Thyroid gland (tissue), 4 donors: ENCODE data around the gene ANKRD49. TPM values are rescaled to one million over a fixed set of nuclear protein-coding genes. Genes with fewer than 3 reads are reported as not detected.

Experiments
- DNase-seq, 2 donors: peaks; one replicate each; pipeline ENCODE4 v3.0.0-alpha.2; 2019
- H3K27ac ChIP-seq, 3 donors: fragments of 200-600 bp; sonication (generic); 1 replicate in 2 of 3; 2 replicates in 1 of 3; pipeline ENCODE4 v1.5.1; 2016 to 2019; ENCODE audit warnings: mild to moderate bottlenecking in 1 of 3, moderate library complexity in 1 of 3
- H3K27me3 ChIP-seq: fragments of 200-600 bp; sonication (generic); one replicate; pipeline ENCODE4 v1.5.1; 2019
- H3K36me3 ChIP-seq, 2 donors: fragments of 200-600 bp; sonication (generic); one replicate each; pipeline ENCODE4 v1.5.1; 2016 to 2019
- H3K4me1 ChIP-seq, 2 donors: fragments of 200-600 bp; sonication (generic); one replicate each; pipeline ENCODE4 v1.5.1; 2017 to 2019
- H3K4me3 ChIP-seq, 3 donors: fragments of 200-600 bp; sonication (generic); replicated peaks in 1 of 3; 1 replicate in 2 of 3; 2 replicates in 1 of 3; pipeline ENCODE4 v1.5.1; 2016; ENCODE audit warnings: mild to moderate bottlenecking in 1 of 3
- H3K9me3 ChIP-seq: fragments of 200-600 bp; sonication (generic); one replicate; pipeline ENCODE4 v1.5.1; 2017
- POLR2A ChIP-seq, 2 donors: fragments of 450-650 bp; IDR thresholded peaks; one replicate each; pipeline ENCODE4 v1.6.1; 2017; ENCODE audit warnings: antibody characterized with exemption in 2 of 2, mild to moderate bottlenecking in 2 of 2, moderate library complexity in 1 of 2
- WGBS, 2 donors: methylation state at CpG; one replicate each; pipeline ENCODE4 v1.1.5; 2017; 5-methylcytosine and 5-hydroxymethylcytosine counted together
- intact Hi-C: fragments of 100-400 bp; cut with DNase I; formaldehyde crosslinking; loops from one replicate; pipeline ENCODE4 v1.15.1; 2023
- total RNA-seq, 4 donors: library from RNA; depleted of rRNA; stranded (reverse); fragments of >200 nt; gene quantifications; one replicate each; pipeline ENCODE4 v1.2.3, GENCODE V29; 2016
- TF ChIP-seq, protein P1 (sequence below), 6 experiments: fragments of 200-600 bp in 3 of 6; fragments of 450-650 bp in 3 of 6; sonication (generic) in 3 of 6; IDR thresholded peaks; one replicate each; pipeline ENCODE4 v1.5.1; 2016 to 2019; ENCODE audit warnings: antibody characterized with exemption in 6 of 6, mild to moderate bottlenecking in 2 of 6, inconsistent platforms in 1 of 6, moderate library complexity in 1 of 6

The ANKRD49 gene, protein sequence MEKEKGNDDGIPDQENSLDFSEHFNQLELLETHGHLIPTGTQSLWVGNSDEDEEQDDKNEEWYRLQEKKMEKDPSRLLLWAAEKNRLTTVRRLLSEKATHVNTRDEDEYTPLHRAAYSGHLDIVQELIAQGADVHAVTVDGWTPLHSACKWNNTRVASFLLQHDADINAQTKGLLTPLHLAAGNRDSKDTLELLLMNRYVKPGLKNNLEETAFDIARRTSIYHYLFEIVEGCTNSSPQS
- 10 to 100 TPM; 29.8 to 61.4 (median 32.2) TPM for total RNA-seq

DNA sequence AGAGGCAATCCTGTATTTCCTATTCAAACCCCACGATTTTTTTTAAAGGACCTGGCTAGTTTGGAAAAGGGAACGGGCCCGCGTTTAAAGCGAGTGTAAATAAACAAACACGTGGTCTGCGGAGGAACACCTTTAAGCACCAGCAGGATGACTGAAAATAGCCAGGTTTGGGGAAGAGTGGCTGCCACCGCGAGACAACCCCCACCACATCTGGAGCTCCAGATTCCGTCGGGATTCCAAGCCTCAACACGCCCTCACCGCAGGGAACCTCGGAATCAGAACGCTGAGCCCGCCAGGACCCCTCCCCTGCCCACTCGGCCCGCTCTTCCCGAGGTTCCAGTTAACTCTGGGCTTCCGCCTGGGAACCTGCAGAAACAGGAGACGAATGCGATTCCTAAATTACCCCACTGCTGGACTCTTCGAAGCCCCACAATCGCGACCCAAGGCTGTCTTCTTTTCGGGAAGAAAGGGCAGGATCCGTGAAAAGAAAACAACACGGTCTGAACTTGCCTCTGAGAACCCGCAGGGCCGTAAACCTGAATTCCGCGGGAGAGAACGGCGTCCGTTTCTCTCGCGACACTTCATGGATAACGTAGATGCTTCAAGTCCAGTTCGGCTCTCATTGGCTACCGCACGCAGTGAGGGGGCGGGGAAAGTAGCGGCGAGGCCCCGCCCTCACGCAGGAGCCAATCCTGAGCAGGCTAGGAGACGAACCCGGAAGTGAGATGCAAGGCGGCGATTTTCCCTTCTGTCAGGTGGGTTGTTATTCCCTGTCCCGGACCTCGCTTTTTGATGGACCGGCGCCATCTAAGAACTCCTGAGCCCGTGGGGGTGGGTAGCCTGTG is at the start of gene ANKRD49, which contains the start of gene MRE11:
Gene ANKRD49 (plus strand): TSS at position 704 of the 845 bp plus-strand sequence. CDS start 2,710 bp downstream, outside the sequence.
Gene MRE11 (minus strand): TSS at position 564 of the 845 bp plus-strand sequence. CDS start 1,043 bp downstream, outside the sequence.
- TF ChIP-seq, protein P1, sequence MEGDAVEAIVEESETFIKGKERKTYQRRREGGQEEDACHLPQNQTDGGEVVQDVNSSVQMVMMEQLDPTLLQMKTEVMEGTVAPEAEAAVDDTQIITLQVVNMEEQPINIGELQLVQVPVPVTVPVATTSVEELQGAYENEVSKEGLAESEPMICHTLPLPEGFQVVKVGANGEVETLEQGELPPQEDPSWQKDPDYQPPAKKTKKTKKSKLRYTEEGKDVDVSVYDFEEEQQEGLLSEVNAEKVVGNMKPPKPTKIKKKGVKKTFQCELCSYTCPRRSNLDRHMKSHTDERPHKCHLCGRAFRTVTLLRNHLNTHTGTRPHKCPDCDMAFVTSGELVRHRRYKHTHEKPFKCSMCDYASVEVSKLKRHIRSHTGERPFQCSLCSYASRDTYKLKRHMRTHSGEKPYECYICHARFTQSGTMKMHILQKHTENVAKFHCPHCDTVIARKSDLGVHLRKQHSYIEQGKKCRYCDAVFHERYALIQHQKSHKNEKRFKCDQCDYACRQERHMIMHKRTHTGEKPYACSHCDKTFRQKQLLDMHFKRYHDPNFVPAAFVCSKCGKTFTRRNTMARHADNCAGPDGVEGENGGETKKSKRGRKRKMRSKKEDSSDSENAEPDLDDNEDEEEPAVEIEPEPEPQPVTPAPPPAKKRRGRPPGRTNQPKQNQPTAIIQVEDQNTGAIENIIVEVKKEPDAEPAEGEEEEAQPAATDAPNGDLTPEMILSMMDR (IDR thresholded peaks at IDR 0.05): peak in 1 of 6 experiments; percentile 5
- TF ChIP-seq POLR2A (IDR thresholded peaks at IDR 0.05): peak in 1 of 2 donors; percentile 68
- H3K4me3 ChIP-seq: peak within 1 kb of the TSS; percentile 77 to 98 (median 87)
- H3K9me3 ChIP-seq: no peaks in the 10 kb centered on the region
- H3K4me1 ChIP-seq: peaks cover 10 to 15% of the 10 kb centered on the region in 2 donors
- intact Hi-C loops: no loop called here
- peak within 1 kb of the TSS; percentile 79 to 87 (median 84) for H3K27ac ChIP-seq
- WGBS, 2 donors: 0 to 1% methylated on average over 46 to 47 of the region's 55 CpGs
- peak; percentile 98 for DNase-seq
- peaks cover 16 to 19% of the 10 kb centered on the region in 2 donors for H3K36me3 ChIP-seq
- no peaks in the 10 kb centered on the region for H3K27me3 ChIP-seq

DNA sequence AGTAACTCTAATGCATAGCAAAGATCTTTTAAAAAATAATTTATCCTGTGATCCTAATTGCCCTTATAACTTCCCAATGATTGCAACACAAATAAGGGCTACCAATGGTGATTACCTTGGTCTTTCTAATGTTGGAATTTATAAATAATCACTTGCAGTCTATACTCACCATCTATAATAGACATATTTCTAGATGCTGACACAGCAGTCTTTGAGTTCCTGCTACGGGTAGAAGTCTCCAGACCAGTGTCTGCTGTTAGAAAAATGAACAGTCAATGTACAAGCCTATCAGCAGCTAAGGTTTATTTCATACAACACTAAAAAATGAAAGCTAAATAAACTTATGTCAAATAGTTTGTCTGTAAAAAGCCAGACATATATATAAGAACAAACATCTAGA is 48.1 kb upstream of the ANKRD49 start:
- Histone ChIP-seq H3K27ac (no peak overlapping the region), H3K27me3 (no peaks in the 10 kb centered on the region), H3K4me1 (peaks cover 2 to 3% of the 10 kb centered on the region in 2 donors), H3K9me3 (no peaks in the 10 kb centered on the region), H3K36me3 (peaks cover 0 to 8% of the 10 kb centered on the region in 2 donors), H3K4me3 (no peak overlapping the region)
- TF ChIP-seq, protein P1 (IDR thresholded peaks at IDR 0.05): no peak
- TF ChIP-seq POLR2A (IDR thresholded peaks at IDR 0.05): no peak
- intact Hi-C loops: no loop called here
- 86 to 94% methylated on average over 1 of the region's 1 CpG for WGBS, 2 donors
- no peak for DNase-seq

DNA sequence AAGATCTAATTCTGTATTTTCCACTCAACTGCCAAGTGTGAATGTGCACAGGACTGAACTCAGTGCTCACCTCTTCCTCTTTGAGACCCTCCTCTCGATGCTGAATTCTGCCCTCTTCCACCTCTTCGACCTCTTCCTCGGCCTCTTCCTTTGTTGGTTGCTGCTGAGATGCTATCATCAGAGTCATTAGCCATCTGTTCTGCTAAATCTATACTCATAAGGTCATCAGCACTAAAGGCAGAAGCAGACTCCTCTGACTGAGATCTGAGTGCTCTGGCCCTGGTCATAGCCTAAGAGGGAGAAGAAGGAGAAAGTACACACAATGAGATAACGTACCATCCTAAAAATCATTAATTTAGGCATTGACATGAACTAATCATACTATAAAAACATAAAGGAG is 46.6 kb upstream of the ANKRD49 start:
- no peaks in the 10 kb centered on the region for H3K4me1 ChIP-seq
- H3K27ac ChIP-seq: no peak overlapping the region
- TF ChIP-seq, protein P1 (IDR thresholded peaks at IDR 0.05): no peak
- no peak for TF ChIP-seq POLR2A (IDR thresholded peaks at IDR 0.05)
- no peaks in the 10 kb centered on the region for H3K27me3 ChIP-seq
- peaks cover 0 to 8% of the 10 kb centered on the region in 2 donors for H3K36me3 ChIP-seq
- no peak for DNase-seq
- H3K4me3 ChIP-seq: no peak overlapping the region
- no peaks in the 10 kb centered on the region for H3K9me3 ChIP-seq
- 92 to 93% methylated on average over 4 of the region's 4 CpGs for WGBS, 2 donors
- intact Hi-C loops: no loop called here

DNA sequence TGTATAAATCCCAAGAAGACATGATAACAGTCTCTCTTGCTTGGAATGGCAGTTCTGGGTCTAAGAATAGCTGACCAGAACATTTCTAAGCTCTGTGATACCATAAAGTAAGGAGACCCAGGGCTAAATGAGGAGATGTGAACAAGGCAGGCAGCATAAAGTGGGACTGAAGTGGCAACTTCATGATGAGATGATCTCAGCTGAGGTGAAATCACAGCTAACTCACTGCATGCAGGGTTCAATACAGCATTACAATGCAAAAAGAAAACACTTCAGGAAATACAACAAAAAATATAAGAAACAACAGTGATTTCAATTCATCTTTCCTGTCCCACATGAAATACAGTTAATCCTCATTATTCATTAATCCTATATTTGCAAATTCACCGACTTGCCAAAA is 44.8 kb upstream of the ANKRD49 start:
- DNase-seq: no peak
- TF ChIP-seq POLR2A (IDR thresholded peaks at IDR 0.05): no peak
- no peak overlapping the region for H3K27ac ChIP-seq
- intact Hi-C loops: no loop called here
- no peaks in the 10 kb centered on the region for H3K9me3 ChIP-seq
- no peaks in the 10 kb centered on the region for H3K4me1 ChIP-seq
- 93 to 95% methylated on average over 1 of the region's 1 CpG for WGBS, 2 donors
- peaks cover 0 to 8% of the 10 kb centered on the region in 2 donors for H3K36me3 ChIP-seq
- H3K27me3 ChIP-seq: no peaks in the 10 kb centered on the region
- H3K4me3 ChIP-seq: no peak overlapping the region

DNA sequence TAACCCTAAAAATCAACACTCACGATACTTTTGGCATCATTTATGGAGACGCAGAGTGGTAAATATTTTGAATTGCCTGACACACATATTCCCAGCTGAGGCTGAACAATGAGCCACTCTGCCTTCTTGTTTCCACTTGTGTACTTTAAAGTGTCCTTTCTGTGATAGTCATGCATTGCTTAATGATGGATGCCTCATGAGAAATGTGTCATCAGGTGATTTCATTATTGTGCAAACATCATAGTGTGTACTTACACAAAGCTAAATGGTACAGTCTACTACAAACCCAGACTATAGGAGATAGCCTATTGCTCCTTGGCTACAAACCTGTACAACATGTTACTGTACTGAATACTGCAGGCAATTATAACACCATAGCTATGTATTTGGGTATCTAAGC is 44.3 kb upstream of the ANKRD49 start:
- Histone ChIP-seq H3K27me3 (no peaks in the 10 kb centered on the region), H3K4me1 (no peaks in the 10 kb centered on the region), H3K27ac (no peak overlapping the region), H3K4me3 (no peak overlapping the region), H3K9me3 (no peaks in the 10 kb centered on the region), H3K36me3 (peaks cover 0 to 8% of the 10 kb centered on the region in 2 donors)
- WGBS, 2 donors: 92 to 95% methylated on average over 2 of the region's 2 CpGs
- TF ChIP-seq POLR2A (IDR thresholded peaks at IDR 0.05): no peak
- TF ChIP-seq, protein P1 (IDR thresholded peaks at IDR 0.05): no peak
- intact Hi-C loops: no loop called here
- no peak for DNase-seq
